GM19043 (cell line): ENCODE results near the gene TMEM87A.
"Not testable (repeated sequence)": the region's sequence is repeated elsewhere in the genome, so short reads cannot be mapped to it uniquely, and the experiment has no call there.

Experiments used
- ATAC-seq: cut with Tn5 transposase; IDR thresholded peaks from one replicate; pipeline ENCODE4 v1.9.1; 2021; ENCODE audit warnings: low read depth; ENCODE audit not compliant: unreplicated experiment

TMEM87A gene, protein sequence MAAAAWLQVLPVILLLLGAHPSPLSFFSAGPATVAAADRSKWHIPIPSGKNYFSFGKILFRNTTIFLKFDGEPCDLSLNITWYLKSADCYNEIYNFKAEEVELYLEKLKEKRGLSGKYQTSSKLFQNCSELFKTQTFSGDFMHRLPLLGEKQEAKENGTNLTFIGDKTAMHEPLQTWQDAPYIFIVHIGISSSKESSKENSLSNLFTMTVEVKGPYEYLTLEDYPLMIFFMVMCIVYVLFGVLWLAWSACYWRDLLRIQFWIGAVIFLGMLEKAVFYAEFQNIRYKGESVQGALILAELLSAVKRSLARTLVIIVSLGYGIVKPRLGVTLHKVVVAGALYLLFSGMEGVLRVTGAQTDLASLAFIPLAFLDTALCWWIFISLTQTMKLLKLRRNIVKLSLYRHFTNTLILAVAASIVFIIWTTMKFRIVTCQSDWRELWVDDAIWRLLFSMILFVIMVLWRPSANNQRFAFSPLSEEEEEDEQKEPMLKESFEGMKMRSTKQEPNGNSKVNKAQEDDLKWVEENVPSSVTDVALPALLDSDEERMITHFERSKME

DNA sequence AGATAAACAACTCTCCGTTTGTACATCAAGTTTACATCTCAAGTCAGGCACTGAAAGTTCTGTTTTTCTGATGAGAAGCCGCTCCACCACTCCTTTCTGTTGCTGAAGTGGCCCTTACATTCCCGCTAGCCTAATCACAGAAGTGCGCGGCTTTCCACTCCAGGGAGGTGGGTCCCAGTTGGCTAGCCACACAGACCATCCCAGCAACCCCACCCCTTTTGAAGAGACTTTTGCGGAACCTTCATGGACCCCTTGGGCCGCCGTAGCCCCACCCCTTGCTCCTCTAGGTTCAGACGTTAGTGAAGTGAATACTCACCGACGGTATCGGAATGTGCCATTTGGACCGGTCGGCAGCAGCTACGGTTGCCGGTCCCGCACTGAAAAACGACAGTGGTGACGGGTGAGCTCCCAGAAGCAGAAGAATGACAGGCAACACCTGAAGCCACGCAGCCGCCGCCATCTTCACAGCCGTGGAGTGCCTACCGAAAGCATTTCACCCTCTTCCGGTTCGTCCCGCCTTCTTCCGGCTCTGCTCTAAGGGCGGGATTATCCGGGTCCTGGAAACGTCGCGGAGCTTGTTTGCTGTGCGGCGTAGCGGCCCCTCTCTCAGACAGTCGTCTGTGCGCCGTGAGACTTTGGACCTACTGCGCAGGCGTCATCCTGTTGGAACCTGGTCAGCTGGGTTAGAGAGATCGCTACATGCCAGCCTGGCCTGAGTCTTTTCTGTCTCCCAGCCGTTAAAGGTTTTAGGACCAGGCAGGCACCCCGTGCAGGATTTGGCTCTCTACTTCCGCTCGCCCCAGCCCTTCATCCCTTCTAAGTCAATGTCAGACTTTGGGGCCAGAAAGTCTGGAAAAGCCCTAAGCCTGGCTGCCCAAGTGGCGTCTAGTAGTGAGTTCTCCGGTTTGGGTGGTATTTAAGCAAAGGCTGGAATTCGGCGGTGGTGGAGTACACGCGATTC is at the start of gene TMEM87A, which contains the start of gene GANC:
TSS of gene TMEM87A (minus strand) at position 495 of the 961 bp plus-strand sequence. CDS start at position 460, 35 bp downstream.
TSS of gene GANC (plus strand) at position 263 of the 961 bp plus-strand sequence. CDS start 1,281 bp downstream, outside the sequence.
- peak; percentile 86 for ATAC-seq

DNA sequence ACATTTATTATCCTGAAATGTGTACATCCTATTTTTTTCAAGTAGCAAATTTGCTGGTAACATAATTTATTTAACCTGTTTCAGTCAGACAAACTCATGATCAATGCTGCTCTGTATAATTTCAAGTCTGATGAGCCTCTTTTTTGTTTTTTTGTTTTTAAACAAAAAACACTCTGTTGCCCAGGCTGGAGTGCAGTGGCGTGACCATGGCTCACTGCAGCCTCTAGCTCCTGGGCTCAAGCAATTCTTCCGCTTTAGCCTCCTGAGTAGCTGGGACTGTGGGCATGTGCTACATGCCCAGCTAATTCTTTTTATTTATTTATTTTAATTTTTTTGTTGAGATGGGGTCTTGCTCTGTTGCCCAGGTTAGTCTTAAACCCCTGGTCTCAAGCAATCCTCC is 46.0 kb upstream of the TMEM87A start:
- no peak for ATAC-seq

DNA sequence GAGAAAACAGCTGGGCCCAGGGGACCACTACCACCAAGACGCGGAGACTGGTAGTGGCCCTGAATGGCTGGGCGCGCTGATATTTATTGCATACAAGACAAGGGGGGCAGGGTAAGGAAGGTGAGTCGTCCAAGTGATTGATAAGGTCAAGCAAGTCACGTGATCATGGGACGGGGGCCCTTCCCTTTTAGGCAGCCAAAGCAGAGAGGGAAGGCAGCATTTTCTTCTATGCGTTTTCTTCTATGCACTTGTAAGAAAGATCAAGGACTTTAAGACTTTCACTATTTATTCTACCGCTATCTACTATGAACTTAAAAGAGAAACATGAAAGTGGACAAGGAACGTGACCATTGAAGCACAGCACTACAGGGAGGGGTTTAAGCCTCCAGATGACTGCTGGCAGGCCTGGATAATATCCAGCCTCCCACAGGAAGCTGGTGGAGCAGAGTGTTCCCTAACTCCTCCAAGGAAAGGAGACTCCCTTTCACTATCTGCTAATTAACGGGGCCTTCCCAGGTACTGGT is 43.1 kb upstream of the TMEM87A start:
- not testable (repeated sequence) for ATAC-seq

DNA sequence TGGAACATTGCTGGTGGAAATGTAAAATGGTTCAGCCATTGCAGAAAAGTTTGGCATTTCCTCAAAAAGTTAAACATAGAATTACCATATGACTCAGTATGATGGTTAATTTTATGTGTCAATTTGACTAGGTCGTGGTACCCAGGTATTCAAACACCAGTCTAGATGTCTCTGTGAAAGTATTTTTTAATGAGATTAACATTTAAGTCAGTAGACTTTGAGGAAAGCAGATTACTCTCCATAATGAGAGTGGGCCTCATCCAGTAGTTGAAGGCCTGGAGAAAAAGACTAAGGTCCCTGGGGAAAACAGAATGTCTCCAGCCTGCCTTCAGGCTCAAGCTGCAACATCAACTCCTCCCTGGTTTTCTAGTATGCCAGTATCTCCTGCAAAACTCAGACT is 42.3 kb upstream of the TMEM87A start:
- no peak for ATAC-seq

DNA sequence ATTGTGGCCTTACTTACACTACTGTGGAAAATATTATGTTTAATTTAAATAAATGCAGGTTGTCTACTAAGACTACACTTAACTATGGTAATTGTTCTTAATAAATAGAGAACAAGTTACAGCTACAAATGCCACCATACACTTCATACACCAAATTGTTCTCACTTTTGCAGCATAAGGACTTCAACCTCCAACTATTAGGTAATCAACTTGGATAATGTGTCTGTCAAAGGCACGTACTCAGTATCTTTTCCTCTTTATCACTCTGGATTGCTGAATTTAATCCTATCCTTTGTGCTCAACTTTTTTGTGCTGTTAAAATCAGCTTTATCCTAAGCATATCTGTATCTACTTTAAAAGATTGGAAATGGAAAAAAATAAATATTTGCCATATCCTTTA is 41.6 kb upstream of the TMEM87A start:
- ATAC-seq = no peak

DNA sequence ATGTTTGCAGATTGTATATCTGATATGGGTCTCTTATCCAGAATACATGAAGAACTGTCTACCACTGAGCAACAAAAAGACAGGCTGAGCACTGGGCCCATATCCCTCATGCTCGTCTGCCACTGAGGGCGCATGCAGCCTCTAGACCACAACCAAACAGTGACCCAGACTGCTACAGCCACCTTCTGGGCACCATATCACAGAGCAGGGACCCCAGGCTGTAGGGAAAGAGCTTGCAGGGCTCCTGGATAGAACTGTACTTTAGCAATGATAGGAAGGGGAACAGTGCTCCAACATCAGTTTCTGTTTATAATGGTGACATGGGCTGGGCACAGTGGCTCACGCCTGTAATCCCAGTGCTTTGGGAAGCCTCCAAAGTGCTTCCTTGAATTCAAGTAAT is 40.2 kb upstream of the TMEM87A start:
- no peak for ATAC-seq

DNA sequence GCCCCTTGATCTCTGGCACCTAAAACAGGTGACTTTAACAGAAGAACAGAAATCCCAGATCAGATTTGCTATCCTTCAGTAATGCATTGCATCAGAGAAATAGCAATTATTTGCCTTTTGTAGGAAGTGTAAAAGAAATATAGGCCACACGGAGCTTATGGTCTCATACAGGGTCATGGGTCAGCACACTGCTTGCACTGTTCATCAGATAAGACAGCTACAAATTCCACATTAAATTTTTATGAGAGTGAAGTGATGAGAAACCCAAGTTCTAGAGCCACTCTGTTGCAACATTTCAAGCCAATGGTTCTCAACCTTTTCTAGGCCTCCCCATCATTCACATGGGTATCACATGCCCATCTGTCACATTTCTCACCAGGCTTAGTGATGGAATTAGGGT is 33.4 kb upstream of the TMEM87A start:
- no peak for ATAC-seq

DNA sequence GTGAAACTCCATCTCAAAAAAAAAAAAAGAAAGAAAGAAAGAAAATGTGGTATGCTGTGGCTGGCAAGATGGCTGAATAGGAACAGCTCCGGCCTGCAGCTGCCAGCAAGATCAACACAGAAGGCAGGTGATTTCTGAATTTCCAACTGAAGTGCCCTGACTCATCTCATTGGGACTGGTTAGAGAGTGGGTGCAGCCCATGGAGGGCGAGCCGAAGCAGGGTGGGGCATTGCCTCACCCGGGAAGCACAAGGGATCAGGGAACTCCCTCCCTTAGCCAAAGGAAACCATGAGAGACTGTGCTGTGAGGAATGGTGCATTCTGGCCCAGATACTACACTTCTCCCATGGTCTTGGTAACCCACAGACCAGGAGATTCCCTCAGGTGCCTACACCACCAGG is 27.8 kb upstream of the TMEM87A start:
- not testable (repeated sequence) for ATAC-seq

DNA sequence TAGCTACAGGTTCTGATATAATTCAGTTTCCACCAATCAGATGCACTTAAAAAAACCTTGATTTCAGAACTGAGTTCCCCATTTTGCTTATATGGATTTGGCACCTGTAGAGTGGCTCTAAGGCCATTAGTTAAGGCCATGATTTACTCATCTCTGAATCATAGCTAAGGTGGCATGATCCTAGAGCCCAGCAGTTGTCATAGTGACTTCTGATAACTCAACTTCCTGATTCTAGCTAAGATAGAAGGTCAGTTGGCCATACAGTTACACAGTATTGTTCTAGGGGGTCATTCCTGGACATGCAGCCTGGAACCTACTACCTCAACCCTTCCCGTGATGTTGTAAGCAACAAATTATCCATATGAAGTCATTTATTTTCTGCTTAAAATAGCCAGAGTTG is 15.9 kb upstream of the TMEM87A start:
- no peak for ATAC-seq

DNA sequence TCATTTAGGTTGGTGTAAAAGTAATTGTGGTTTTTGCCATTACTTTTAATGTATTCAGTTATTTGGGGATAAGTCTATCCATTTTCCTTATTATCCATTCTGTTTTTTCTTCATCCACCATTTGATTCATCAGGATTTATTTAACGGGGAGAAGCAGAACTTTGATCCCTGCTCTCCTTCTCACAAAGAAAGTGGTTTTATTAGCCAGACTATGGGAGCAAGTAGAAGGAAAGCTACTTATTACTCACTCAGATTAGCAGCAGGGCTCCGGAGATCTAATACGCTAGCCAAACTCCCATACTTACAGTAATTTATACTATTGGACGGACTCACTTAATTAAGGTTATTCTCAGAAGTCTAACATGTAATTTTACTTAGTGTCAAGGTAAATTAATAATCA is 14.7 kb upstream of the TMEM87A start:
- no peak for ATAC-seq

DNA sequence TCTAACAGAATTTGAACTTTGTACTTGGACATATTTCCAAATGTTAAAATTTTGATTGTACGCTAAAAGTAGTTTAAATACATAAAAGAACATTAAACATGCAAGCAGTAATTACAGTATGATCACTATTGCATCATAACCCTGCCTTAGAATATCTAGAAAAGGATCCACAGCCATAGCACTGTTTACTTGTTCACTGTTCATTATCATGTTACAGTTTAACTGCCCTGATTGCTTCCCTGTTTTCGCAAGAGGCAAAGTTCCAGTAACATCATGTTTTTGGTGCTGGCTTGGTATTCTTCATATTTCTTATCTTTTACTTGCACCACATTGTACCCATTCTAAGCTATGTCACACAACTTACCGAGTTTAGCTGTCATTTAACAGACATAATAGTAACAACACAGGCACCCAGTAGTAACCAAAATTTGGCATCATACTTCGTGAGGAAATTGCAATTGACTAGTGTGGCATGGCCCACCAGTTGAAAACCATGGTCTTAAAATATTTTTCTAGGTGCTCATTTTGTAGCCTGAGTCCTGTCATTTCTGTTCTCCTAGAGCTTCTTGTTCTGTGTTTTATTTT is 13.3 kb upstream of the TMEM87A start:
- no peak for ATAC-seq

DNA sequence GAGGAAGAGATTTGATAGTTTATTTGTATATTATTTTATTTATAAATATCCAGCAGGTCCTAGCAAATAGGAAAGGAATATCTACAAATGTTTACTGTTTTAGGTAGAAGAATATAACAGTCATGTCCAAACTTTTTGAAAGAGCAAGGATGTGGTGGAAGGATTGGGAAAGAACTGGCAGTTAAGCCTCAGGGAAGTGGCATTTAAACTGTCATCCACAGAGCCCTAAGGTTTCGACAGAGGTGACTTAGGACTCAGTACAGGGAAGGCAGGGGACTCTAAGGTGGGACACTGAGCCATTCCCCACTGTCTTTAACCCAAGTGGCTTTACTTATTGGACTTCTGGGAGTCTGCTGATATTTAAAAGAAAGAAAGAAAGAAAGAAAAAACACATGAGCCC is 11.8 kb upstream of the TMEM87A start:
- ATAC-seq = no peak

DNA sequence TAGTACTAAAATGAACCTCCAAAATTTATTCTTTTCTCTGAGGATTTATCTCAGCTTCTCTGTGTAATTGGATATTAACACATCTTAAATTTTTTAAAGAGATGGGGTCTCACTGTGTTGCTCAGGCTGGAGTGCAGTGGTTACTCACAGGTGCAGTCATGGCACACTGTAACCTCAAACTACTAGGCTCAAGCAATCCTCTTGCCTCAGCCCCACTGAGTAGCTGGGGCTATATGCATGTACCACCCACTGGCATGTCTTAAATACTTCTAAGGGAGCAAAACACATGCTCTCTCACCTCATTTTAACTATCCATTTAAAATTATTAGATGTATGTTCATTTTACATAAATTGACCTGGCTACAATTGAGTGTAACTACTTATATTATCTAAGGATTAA is 11.3 kb upstream of the TMEM87A start:
- ATAC-seq = no peak

DNA sequence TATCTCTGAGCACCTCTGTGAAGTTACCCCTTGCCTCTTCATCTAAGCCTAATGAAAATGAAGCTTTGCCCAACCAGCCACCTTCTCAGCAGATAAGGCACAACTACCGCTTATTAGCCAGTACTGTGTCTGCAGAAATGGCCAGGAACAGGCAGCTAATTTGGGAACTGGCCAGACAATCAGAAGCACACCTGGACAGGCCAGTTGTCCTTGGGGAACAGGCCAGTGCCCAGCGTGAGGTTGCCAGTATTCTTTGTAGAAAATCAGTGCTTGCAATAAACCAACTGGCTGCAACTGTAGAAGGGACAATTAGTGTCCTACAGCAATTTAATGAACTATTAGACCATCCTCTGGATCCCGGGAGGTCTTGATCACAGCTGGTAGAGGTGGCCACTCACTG is 10.4 kb upstream of the TMEM87A start:
- ATAC-seq = no peak

DNA sequence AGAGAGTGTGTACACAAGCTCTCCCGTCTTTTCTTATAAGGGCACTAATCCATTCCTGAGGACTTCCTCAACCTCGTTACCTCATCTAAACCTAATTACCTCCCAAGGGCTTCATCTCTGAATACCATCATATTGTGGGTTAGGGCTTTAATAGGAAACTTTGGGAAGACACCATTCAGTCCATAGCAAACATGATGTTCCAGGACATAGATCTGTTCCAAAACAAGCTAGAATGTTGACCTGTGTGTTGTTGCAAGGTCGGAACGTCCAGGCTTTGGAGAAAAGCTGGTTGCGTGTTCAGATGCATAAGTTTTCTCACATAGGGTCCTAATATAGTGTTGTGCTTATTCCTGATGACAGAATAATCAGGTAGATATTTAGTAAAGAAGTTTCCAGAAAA is 9.7 kb upstream of the TMEM87A start:
- ATAC-seq = no peak

DNA sequence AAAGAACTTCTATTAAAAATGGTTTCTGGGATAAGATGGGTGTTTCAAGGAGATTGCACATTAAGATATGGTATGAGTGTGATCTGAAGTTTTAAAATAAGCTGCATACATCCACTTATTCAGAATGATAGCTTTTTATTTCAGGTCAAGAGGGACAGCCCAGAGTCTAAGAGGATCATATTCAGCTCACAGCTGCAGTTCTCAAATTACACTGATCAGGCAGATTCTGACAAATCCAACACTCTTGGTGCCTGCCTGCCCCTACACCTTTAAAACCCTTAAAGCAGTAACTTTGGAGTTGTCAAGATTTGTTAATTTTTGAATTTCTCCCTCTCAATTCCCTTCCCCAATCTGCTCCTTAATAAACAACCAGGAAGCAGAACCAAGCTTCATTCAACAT is 9.1 kb upstream of the TMEM87A start:
- no peak for ATAC-seq

DNA sequence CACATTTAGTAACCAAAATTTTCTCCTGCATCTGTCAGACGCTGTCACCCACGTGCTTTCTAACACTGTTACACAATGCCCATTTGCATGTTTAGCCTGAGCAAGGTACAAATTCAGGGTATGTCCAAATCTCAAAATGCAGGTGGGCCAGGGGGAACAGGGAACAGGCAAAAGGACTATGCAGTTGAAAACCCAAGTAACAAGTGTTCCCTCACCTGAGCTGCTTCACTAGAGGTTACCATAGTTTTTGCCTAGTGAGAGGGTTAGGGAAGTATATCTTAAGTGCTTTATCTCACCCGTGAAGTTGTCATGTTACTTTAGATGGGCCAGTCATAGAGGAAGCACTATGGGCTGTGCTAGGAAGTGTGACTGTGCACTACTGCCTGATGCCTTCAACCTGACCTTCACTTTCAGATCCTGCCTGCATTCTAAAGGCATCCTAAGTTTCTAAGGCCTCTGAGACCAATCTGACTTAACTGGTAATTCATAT is 6.0 kb upstream of the TMEM87A start:
- no peak for ATAC-seq

DNA sequence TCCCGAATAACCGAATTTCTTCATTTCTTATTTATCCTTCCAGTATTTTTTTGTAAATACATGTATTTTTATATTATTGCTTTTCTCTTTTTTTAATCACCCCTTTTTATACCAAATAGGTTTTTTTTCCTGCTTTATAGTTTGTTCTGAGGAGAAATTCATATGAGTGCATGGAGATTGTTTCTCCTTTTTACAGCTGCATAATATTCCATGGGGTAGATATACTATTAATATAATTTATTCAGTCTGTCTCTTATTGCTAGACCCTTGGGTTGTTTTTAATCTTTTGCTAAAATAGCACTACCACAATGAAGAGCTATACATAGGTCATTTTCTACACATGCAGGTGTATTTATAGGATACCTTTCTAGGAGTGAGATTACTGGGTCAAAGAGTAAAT is 3.5 kb upstream of the TMEM87A start:
- no peak for ATAC-seq

DNA sequence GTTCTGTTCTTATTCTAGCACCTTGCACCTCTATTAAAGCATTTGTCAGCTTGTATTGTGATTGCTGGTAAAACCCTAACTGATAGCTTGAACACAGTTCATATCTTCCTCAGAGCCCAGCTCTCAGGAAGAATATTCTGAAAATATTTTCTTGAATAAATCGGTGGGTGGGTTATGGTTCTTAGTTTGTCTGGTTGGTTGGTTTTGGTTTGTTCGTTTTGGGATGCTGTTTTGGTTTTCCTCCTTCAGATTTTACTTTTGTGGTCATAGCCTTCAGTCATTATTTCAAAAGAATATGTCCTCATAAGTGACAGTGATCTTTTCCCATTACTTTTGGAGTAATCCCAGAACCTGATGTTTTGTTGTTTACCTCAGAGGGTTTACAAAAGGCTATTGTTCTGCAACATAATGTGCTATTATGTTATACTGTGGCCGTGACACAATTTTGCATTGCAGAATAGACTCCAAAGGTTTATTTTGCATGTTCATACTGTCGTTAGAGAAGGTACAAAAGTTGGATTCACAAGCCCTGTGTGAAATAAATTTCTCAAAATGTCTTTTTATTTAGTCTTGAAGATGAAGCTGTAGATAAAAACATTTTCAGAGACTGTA is 2.7 kb upstream of the TMEM87A start:
- ATAC-seq = no peak

DNA sequence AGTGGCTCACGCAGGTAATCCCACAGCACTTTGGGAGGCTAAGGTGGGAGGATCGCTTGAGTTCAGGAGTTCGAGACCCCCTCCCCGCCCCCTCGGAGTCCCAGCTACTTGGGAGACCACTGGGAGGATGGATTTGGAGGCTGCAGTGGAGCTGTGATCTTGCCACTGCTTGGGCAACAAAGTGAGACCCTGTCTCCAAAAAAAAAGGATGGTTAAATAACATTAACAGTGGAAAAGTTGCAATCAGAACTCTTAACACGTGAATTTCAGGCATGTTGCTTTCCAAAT is 1.4 kb upstream of the TMEM87A start:
- ATAC-seq = no peak
